ENCODE data around the gene SH2D4B.
"Not testable (repeated sequence)": the region's sequence is repeated elsewhere in the genome, so short reads cannot be mapped to it uniquely, and the experiment has no call there.

SH2D4B gene

GRCh38 chr10:80542652-80543318 lies 5.1 kb downstream of the SH2D4B start:
- DNase-seq (ENCODE audit: low read depth in 2 of 2) = no peak

DNA sequence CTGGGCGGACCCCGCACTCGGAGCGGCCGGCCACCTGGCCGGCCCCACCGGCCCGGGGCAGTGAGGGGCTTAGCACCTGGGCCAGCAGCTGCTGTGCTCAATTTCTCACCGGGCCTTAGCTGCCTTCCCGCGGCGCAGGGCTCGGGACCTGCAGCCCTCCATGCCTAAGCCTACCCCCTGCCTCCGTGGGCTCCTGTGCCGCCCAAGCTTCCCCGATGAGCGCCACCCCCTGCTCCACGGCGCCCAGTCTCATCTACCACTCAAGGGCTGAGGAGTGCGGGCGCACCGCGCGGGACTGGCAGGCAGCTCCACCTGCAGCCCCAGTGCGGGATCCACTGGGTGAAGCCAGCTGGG lies 5.6 kb downstream of the SH2D4B start:
- not testable (repeated sequence) for DNase-seq (ENCODE audit: low read depth in 2 of 2)

DNA sequence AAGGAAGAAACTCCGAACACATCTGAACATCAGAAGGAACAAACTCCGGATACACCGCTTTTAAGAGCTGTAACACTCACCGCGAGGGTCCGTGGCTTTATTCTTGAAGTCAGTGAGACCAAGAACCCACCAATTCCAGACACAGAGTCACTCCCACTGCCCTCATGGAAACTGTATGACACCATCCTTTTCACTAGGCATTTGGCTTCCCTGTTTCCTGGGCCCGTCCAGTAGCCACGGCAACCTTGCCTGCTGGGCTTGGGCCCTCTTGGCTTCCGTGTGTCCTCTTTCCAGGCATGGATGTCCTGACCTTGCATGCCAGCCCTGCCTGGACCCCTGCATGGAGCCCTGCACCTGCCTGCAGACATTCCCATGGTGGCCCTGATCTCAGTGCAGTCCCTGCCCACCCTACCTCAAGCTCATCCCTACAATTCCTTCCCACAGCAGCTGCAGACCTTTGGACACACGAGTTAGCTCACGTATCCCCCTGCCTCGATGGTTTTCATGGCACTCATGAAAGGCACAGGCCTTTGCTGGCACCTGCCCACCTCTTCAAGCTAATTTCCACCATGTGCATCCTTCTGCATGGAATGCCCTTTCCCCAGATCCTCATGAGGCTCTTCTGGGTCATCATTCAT lies 6.7 kb downstream of the SH2D4B start:
- no peak for DNase-seq (ENCODE audit: low read depth in 2 of 2)

DNA sequence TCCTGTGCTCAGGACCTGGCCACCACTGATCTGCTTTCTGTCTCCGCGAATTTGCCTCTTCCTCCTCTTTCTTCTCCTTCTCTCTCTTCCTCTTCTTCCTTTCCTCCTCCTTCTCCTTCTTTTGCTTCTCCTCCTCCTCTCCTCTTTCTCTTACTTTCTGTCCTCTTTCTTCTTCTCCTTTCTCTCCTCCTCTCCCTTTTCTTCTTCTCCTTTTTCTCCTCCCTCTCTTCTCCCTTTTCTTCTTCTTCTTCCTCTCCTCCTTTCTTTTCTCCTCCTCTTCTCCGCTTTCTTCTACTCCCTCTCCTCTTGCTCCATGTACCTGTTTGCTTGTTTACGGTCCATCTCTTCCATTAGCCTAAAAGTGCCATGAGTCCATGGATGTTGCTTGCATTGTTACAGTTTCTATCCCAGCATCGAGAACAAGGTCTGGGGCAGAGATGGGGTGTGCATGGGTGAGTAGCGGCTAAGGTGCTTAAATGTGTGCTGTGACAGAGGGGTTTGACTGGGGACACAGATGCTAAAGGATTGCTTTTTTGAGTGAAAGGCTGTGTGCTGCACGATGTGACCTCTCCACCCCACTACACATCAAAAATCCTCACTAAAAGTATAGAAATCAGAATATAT lies 7.7 kb downstream of the SH2D4B start:
- no peak for DNase-seq (ENCODE audit: low read depth in 2 of 2)

DNA sequence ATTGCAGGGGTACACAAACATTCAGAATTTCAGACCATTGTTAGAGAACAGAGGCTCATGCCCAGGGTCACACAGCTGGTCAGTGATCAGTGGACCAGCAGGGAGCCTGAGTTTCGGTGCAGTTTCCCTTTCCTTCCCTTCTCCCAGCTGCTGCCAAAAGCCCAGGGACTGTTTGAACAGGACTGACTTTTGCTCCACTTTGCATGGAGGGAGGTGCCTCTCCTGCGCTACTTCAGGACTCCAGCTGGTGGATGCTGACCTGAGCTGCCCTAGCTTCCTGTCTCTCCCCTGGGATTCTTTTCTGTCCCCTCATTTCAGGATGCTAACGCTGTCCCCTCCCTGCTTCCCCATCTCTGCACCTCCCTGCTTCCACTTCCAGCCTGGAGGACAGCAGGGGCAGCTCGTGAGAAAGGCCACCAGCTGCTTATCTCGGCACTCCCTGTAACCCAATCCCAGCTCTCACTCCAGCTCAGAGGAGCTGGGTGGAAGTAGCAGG lies 14.5 kb downstream of the SH2D4B start:
- no peak for DNase-seq (ENCODE audit: low read depth in 2 of 2)

- DNase-seq (ENCODE audit: low read depth in 2 of 2) = no peak
Observed at GRCh38 chr10:80553436-80553835, 15.7 kb downstream of the SH2D4B start.

GRCh38 chr10:80554050-80554449 lies 16.3 kb downstream of the SH2D4B start:
- no peak for DNase-seq (ENCODE audit: low read depth in 2 of 2)

- DNase-seq (ENCODE audit: low read depth in 2 of 2) = no peak
Observed at GRCh38 chr10:80555415-80555814, 17.7 kb downstream of the SH2D4B start.

GRCh38 chr10:80561950-80562349 lies 24.2 kb downstream of the SH2D4B start:
- DNase-seq (ENCODE audit: low read depth in 2 of 2) = no peak

- DNase-seq (ENCODE audit: low read depth in 2 of 2) = no peak
Observed at GRCh38 chr10:80567292-80567691, 29.6 kb downstream of the SH2D4B start.

DNA sequence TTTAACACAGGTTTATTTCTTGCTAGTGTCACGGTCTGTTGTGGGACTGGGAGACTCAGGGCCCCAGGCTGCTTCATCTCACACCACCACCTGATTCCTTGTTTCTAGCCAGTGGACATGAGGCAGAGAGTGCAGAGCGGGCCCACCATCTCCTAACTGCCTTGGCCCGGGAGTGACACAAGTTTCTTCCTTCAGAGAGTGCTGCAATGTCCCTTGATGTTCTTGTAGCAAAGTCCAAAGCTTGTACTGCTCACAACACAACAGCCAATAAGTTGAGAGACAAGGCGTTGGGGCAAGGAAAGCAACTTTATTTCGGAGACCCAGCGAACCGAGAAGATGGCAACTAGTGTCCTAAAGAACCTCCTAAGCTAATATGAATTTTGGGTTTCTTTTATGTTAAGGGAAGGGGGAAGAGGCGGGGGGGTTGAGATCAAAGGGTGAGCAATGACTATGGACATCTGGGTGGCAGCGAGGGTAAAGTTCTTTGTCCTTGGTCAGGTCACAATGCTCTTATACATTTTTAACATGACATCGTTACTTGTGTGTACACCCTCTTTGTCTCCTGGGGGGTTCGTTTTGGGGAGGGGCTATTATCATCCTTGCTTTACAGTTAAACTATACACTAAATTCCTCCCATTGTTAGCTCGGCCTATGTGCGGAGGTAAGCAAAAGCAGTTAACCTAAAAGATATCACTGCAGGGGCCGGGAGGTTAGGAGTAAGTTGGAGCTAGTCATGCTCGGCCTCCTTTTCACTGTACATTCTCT lies 31.6 kb downstream of the SH2D4B start:
- no peak for DNase-seq (ENCODE audit: low read depth in 2 of 2)

GRCh38 chr10:80571352-80571751 lies 33.6 kb downstream of the SH2D4B start:
- no peak for DNase-seq (ENCODE audit: low read depth in 2 of 2)

DNA sequence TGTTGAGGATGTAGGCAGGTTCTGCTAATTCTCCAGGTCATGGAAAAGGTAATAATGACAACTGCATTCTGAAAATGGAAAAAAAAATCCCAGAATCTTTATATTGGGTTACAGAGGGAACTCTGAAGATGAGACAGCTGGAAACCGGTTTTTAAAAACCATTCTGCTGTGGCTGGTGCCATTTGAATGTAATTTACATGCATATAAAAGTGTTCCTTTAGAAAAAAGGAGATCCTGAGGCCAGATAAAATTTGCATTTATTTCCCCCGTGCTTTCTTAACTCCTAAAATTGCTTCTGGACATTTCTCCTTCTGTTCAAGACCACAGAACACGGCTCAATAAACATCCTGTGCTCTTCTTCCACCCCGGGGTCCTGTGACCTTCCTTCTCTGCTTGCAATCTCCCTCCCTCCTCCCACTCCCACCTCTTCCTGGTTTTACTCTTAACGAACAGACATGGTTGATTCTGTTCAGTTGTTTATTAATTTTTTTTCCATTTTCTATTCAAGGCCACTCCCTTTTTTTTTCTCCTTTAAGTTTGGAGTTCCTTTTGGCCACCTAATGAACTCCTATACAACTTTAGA lies 41.6 kb downstream of the SH2D4B start:
- no peak for DNase-seq (ENCODE audit: low read depth in 2 of 2)

GRCh38 chr10:80579849-80580637 lies 42.3 kb downstream of the SH2D4B start:
- DNase-seq (ENCODE audit: low read depth in 2 of 2) = no peak

DNA sequence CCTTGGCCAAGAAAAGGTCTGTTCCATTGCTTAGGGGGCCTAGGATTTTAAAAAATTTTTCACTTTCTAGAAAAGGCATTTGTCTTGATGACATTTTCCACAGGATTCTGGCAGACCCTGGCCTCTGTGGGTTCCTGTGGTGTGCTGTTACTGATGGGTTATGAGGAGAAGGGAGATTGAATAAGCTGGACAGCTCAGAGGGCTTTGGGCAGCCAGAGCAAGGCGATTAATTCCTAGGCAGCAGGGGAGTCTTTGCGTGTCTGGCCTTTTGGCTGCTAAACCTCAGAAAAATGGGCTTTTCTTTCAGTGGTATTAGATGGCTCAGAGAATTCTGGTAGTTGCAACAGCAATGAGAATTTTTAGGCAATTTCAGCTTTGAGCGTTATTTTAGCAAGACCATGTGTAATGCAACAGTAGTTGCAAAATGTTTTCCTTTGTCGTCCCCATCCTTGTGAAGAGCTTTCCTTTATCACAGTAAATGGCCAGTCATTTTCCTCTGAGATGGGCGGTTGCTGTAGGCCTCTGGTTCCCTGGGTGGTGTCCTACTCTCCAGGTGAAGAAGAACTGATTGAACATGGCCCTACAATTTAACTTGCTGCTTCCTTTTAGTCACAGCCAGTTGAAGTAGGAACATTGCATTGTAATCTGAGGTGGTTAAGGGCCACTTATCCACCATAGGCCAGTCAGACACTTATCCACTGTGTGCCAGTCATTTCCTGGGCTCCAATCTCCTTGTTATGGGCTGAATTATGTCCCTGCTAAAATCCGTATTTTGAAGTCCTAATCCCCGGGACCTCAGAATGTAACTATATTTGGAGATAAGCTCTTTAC lies 43.2 kb downstream of the SH2D4B start:
- DNase-seq (ENCODE audit: low read depth in 2 of 2) = no peak

DNA sequence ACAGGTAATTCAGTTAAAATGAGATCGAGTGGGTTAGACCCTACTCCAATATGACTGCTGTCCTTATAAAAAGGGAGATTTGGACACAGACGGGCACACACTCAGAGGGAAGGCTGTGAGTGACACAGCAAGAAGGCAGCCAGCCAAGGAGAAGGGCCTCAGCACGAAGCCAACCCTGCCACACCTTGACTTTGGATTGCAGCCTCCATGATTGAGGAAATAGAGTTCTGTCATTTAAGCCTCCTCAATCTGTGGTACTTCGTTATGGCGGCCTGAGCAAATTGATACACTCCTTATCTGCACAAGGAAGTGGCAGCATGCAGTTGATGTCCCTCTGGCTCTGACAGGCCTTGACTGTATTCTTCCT lies 43.8 kb downstream of the SH2D4B start:
- no peak for DNase-seq (ENCODE audit: low read depth in 2 of 2)

- no peak for DNase-seq (ENCODE audit: low read depth in 2 of 2)
Observed at GRCh38 chr10:80582286-80582960, 44.7 kb downstream of the SH2D4B start.

DNA sequence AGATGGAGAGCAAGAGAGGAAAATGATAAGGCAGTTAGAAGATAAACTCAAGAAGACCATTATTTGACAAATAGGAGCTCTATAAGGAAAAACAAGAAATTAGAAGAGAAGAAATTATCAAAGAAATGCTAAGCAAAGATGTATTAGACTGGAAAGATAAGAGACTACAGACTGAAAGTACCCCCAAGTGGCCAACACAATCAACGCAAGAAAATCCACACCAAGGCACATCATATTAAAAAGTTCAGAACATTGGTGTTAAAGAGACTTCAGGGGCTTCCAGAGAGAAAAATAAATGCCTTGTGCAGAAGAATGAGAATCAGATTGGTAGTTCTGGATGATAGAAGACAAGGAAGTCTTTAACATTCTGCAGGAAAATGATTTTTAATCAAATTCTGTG lies 46.0 kb downstream of the SH2D4B start:
- no peak for DNase-seq (ENCODE audit: low read depth in 2 of 2)

DNA sequence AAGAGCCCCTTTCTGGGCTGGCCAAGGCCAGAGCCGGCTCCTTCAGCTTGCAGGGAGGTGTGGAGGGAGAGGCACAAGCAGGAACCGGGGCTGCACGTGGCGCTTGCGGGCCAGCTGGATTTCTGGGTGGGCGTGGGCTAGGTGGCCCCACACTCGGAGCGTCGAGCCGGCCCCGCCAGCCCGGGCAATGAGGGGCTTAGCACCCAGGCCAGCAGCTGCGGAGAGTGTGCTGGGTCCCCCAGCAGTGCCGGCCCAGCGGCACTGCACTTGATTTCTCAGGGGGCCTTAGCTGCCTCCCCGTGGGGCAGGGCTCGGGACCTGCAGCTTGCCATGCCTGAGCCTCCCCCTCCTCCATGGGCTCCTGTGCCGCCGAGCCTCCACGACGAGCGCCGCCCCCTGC lies 48.1 kb downstream of the SH2D4B start:
- DNase-seq (ENCODE audit: low read depth in 2 of 2) = no peak

DNA sequence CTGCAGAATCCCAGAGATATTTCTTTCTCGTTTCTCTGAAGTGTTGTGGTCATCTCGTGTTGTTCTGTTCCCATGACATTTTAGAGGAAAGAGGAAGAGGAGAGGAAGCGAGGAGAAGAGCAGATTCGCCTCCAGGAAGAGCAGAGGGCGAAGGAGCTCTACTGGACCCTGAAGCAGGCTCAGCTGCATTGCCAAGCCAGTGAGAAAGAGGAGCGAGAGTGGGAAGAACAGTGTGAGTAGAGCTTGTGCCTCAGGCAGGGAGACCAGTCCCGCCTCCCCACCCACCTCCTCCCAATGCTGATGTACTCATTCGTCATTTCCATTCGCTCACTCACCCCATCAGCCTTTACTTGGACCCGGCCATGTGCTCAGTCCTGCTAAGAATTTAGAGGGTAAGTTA lies 50.8 kb downstream of the SH2D4B start:
- no peak for DNase-seq (ENCODE audit: low read depth in 2 of 2)

Measured in activated CD4-positive, alpha-beta T cell treated with anti-CD3 and anti-CD28 coated beads for 24 hours (primary cell).